GM19328 (cell line): Measurements from ENCODE around the gene UNC93B1.

Experiments used
- ATAC-seq: cut with Tn5 transposase; IDR thresholded peaks from one replicate; pipeline ENCODE4 v1.9.1; 2021; ENCODE audit warnings: mild to moderate bottlenecking, moderate library complexity; ENCODE audit not compliant: unreplicated experiment

UNC93B1 gene, protein sequence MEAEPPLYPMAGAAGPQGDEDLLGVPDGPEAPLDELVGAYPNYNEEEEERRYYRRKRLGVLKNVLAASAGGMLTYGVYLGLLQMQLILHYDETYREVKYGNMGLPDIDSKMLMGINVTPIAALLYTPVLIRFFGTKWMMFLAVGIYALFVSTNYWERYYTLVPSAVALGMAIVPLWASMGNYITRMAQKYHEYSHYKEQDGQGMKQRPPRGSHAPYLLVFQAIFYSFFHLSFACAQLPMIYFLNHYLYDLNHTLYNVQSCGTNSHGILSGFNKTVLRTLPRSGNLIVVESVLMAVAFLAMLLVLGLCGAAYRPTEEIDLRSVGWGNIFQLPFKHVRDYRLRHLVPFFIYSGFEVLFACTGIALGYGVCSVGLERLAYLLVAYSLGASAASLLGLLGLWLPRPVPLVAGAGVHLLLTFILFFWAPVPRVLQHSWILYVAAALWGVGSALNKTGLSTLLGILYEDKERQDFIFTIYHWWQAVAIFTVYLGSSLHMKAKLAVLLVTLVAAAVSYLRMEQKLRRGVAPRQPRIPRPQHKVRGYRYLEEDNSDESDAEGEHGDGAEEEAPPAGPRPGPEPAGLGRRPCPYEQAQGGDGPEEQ

DNA sequence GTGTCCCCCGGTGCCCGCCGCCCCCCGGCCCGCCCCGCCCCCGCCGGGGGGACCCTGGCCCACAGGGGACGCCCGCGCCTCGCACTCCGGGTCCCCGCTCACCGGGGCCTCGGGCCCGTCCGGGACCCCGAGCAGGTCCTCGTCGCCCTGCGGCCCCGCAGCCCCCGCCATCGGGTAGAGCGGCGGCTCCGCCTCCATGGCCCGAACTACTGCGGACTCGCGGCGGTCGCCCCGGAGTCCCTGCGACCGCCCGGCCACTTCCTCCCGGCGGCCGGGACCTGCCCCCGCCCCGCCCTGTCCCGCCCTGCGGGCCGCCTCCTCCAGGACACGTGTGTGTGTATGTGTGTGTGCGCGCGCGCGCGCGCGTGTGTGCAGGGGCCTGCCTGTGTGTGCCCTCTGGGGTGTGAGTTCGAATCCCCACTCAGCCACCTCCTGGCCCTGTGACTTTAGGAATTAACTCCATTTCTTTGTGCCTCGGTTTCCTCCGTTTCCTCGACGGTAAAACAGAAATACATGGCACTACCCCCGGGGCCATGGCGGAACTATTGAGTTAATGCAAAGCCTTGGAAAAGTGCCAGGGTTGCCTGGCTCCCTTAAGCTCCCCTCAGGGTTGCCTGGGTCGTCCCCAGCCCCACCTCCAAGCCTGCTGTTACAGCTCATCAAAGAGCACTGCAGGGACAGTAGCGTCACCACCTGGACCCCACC lies at the start of gene UNC93B1:
Gene UNC93B1, minus strand, starts transcription at position 252 of the 705 bp plus-strand sequence. Its CDS starts 54 bp downstream, at position 198.
- ATAC-seq = peak; percentile 64

- ATAC-seq = no peak
Measured at GRCh38 chr11:68053117-68053516, 49.2 kb upstream of the UNC93B1 start.

DNA sequence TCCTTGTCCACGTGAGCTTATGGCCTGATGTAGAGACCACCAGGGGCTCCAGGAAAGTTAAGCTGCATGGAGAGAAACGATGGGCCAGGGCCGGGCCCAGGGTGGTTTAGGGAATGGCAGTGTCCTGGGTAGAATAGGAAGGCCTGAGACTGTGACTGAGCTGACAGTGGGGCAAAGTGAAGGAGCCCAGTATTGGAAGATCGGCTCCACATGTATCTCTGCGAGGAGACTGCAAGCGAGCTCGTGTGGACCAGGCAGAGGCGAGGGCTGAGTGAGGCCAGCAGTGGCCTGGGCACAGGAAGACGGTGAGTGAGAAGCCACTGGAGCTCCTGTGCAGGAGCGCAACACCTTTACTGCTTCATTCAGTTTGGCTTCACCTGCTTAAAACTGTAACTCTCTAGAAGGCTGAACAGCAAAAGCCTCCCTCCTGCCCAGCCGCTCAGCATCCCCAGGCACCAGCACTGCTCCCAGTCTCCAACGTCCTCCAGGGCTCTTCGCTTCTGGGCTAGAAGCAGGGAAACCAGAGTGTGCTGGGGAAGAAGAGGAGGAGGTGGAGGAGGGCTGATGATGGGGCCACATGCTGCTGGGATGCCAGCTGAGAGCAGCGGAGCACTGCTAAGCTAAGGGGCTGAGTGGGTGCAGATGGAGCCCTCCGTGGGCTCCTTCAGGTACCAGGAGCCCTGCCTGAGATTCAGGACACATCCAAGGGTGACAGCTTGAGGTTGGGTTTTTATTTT lies 48.4 kb upstream of the UNC93B1 start:
- ATAC-seq = no peak

- no peak for ATAC-seq
Measured at GRCh38 chr11:68051191-68052136, 47.6 kb upstream of the UNC93B1 start.

GRCh38 chr11:68050371-68050841 lies 46.5 kb upstream of the UNC93B1 start:
- no peak for ATAC-seq

- no peak for ATAC-seq
Measured at GRCh38 chr11:68049509-68050370, 45.8 kb upstream of the UNC93B1 start.

- no peak for ATAC-seq
Measured at GRCh38 chr11:68048681-68049508, 45.0 kb upstream of the UNC93B1 start.

DNA sequence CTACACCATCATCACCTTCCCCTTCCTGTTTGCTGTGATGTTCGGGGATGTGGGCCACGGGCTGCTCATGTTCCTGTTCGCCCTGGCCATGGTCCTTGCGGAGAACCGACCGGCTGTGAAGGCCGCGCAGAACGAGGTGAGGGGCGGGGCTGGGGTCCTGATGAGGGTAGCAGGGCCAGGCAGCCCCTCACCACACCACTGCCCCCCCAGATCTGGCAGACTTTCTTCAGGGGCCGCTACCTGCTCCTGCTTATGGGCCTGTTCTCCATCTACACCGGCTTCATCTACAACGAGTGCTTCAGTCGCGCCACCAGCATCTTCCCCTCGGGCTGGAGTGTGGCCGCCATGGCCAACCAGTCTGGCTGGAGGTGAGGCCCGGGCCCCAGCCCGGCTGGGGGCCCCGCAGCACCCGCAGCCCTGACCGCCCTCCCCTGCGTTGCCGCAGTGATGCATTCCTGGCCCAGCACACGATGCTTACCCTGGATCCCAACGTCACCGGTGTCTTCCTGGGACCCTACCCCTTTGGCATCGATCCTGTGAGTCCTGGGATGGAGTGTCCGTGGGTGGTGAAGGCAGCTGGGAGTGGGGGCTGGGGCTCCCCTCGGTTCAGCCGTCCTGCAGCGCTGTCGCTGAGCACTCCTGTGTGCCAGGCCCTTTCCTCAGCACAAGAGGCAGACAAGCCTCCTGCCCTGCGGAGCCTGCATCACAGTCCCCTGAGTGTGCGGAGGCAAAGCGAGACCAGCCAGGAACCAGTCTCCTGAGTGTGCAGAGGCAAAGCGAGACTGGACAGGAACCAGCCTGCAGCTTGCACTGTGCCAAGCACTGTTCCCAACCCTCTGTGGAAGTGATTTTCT lies 43.8 kb upstream of the UNC93B1 start:
- no peak for ATAC-seq

- ATAC-seq = no peak
Measured at GRCh38 chr11:68044898-68045351, 41.0 kb upstream of the UNC93B1 start.

DNA sequence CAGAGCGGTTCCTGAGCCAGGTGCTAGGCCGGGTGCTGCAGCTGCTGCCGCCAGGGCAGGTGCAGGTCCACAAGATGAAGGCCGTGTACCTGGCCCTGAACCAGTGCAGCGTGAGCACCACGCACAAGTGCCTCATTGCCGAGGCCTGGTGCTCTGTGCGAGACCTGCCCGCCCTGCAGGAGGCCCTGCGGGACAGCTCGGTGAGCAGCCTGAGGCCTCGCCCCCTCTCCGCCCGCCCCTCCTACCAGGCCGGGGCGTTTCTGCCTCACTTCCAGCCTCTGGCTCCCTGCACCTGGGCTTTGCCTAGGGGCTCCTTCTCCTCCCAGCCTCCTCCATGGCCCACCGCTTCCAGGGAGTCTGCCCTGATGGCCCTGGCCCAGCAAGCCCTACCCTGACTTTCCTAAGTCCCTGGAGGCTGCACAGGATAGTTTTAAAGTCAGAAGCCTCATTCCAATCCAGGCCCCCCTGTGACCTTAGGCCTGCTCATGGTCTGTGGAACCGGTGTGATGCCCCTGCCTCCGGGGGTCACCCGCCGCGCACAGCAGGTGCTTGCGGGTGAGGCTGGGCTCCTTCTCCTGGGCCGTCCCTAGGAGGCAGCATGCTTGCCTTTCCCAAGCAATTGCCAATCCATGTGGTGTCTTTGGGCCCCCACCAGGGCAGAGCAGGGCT lies 40.4 kb upstream of the UNC93B1 start:
- no peak for ATAC-seq

DNA sequence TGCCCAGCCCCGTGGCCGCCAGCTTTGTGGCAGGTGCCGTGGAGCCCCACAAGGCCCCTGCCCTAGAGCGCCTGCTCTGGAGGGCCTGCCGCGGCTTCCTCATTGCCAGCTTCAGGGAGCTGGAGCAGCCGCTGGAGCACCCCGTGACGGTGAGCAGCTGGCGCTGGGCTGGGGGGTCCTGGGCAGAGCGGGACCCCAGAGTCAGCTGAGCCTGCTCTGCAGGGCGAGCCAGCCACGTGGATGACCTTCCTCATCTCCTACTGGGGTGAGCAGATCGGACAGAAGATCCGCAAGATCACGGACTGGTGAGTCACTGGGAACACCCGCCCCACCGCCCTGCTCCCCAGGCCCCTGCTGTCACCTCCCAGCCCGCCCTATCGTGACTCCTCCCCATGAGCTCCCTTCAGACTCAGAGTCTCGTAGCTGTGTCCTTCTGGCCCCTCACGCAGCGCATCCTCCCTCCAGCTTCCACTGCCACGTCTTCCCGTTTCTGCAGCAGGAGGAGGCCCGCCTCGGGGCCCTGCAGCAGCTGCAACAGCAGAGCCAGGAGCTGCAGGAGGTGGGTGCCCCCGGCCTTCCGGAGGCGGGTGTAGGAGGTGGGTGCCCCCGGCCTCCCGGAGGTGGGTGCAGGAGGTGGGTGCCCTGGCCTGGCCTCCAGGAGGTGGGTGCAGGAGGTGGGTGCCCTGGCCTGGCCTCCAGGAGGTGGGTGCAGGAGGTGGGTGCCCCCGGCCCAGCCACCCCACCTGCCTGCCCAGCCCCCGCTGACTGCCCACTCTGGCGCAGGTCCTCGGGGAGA lies 39.6 kb upstream of the UNC93B1 start:
- no peak for ATAC-seq

DNA sequence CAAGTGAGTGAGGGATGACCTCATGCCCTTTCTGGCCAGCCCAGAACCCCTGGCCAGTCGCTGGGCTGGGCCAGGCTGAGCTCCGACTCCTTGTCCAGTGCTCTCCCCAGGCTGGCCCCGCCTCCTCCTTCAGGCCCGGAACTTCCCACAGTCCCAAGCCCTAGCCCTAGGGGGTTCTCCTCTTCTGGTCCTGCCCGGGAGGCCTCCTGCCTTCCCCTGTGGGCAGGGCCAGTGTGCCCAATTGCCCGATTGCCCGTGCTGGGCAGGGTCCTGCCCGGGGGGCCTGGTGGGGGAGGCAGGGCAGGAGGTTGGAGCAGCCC lies 39.1 kb upstream of the UNC93B1 start:
- no peak for ATAC-seq

DNA sequence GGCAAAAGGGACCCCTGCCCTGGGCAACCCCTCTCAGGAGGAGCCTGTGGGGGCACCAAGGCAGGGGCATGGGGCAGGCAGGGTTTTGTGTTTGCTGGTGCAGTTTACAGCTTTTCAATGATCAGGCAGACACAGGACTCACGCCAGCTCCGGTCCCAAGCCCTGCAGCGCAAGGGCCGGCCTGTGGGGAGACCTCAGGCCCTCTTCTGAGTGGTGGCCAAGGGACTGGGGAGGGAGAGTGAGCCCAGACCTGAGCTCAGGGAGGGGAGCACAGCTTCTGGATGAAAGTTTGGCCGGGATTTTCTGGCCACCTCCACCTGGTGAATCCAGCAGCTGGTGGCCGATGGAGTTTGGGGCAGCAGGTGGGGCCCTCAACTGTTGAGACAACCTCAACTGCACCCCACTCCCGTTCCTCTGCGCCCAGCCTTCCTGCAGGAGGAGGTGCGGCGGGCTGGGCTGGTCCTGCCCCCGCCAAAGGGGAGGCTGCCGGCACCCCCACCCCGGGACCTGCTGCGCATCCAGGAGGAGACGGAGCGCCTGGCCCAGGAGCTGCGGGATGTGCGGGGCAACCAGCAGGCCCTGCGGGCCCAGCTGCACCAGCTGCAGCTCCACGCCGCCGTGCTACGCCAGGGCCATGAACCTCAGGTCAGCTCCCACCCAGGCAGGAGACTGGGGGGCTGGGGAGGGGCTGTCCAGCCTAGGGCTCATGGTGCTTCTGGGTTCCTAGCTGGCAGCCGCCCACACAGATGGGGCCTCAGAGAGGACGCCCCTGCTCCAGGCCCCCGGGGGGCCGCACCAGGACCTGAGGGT lies 38.5 kb upstream of the UNC93B1 start:
- ATAC-seq = no peak

GRCh38 chr11:68041617-68042218 lies 37.8 kb upstream of the UNC93B1 start:
- ATAC-seq = no peak
